ENCODE measurements around the gene COX4I2. TPM values are rescaled to one million over a fixed set of nuclear protein-coding genes. Genes with fewer than 3 reads are reported as not detected.
"Not testable (repeated sequence)": the region's sequence is repeated elsewhere in the genome, so short reads cannot be mapped to it uniquely, and the experiment has no call there.

COX4I2 gene
- total and polyA plus RNA-seq, 4 donors, result 14.4 to 51.8 (median 19.9) TPM

DNA sequence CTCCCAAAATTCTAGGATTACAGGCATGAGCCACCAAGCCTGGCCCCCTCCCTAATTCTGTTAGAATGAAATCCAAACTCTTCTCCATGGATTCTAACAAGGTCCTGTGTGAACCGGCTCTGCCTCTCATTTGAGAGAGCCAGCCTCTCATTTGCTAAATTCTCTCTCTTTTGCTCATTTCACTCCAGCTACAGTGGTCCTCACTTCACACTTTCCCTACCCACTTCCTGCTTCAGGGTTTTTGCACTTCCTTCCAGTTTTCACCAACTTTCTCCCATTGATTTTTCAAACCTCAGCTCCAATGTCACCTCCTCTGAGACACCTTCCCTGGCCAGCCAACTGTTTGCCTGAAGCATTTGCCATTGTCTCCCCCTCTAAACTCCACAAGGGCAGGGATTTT is 5.1 kb downstream of the COX4I2 start:
- H3K4me1 ChIP-seq (ENCODE audit: control insufficient read depth in 5 of 5, insufficient read depth in 5 of 5, low read length in 5 of 5), result peaks cover 0 to 11% (median 0%) of the 10 kb centered on the region in 5 donors
- TF ChIP-seq, protein P1, sequence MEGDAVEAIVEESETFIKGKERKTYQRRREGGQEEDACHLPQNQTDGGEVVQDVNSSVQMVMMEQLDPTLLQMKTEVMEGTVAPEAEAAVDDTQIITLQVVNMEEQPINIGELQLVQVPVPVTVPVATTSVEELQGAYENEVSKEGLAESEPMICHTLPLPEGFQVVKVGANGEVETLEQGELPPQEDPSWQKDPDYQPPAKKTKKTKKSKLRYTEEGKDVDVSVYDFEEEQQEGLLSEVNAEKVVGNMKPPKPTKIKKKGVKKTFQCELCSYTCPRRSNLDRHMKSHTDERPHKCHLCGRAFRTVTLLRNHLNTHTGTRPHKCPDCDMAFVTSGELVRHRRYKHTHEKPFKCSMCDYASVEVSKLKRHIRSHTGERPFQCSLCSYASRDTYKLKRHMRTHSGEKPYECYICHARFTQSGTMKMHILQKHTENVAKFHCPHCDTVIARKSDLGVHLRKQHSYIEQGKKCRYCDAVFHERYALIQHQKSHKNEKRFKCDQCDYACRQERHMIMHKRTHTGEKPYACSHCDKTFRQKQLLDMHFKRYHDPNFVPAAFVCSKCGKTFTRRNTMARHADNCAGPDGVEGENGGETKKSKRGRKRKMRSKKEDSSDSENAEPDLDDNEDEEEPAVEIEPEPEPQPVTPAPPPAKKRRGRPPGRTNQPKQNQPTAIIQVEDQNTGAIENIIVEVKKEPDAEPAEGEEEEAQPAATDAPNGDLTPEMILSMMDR (IDR thresholded peaks at IDR 0.05; ENCODE audit: control extremely low read depth, extremely low read depth), result no peak
- H3K4me3 ChIP-seq, result no peak overlapping the region
- H3K27me3 ChIP-seq (ENCODE audit: control insufficient read depth in 3 of 3, insufficient read depth in 3 of 3, low read length in 2 of 3), result no peaks in the 10 kb centered on the region
- no peak overlapping the region for H3K9ac ChIP-seq (ENCODE audit: insufficient read depth in 1 of 2, low read length in 2 of 2)
- ATAC-seq (ENCODE audit: insufficient read depth, low FRiP score) (no peak), DNase-seq (no peak)
- no peaks in the 10 kb centered on the region for H3K36me3 ChIP-seq (ENCODE audit: control insufficient read depth in 4 of 4, insufficient read depth in 4 of 4, low read length in 4 of 4)
- H3K27ac ChIP-seq (ENCODE audit: low read depth in 1 of 2, low read length in 1 of 2), result no peak overlapping the region
- H3K9me3 ChIP-seq (ENCODE audit: control insufficient read depth in 4 of 4, insufficient read depth in 3 of 4, low read length in 3 of 4), result no peaks in the 10 kb centered on the region
- WGBS, 2 donors, result 25 to 61% methylated on average over 1 of the region's 1 CpG

DNA sequence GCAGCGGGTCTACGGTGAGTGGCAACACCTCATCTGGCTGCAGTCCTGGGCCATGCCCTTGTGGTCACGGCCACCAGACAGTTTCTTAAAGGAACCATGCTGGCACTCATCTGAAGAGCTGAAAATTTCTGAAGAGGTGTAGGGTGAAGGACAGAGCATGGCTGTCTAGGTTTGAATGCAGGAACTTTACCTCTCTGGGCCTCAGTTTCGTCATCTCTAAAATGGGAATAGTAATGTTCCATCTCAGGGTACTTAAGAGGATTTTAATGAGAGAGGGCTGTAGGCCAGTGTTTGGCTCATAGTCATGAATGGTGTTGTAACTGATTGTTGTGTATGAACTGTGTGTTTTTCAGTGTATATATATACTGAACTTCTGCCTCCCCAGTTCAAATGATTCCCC is 5.8 kb downstream of the COX4I2 start:
- 83 to 86% methylated on average over 4 of the region's 4 CpGs for WGBS, 2 donors
- DNase-seq (no peak), ATAC-seq (ENCODE audit: insufficient read depth, low FRiP score) (no peak)
- TF ChIP-seq, protein P1 (IDR thresholded peaks at IDR 0.05; ENCODE audit: control extremely low read depth, extremely low read depth), result no peak
- H3K4me3 ChIP-seq, result no peak overlapping the region
- no peaks in the 10 kb centered on the region for H3K27me3 ChIP-seq (ENCODE audit: control insufficient read depth in 3 of 3, insufficient read depth in 3 of 3, low read length in 2 of 3)
- peaks cover 0 to 4% (median 1%) of the 10 kb centered on the region in 5 donors for H3K4me1 ChIP-seq (ENCODE audit: control insufficient read depth in 5 of 5, insufficient read depth in 5 of 5, low read length in 5 of 5)
- H3K9ac ChIP-seq (ENCODE audit: insufficient read depth in 1 of 2, low read length in 2 of 2), result no peak overlapping the region
- H3K9me3 ChIP-seq (ENCODE audit: control insufficient read depth in 4 of 4, insufficient read depth in 3 of 4, low read length in 3 of 4), result no peaks in the 10 kb centered on the region
- H3K27ac ChIP-seq (ENCODE audit: low read depth in 1 of 2, low read length in 1 of 2), result no peak overlapping the region
- no peaks in the 10 kb centered on the region for H3K36me3 ChIP-seq (ENCODE audit: control insufficient read depth in 4 of 4, insufficient read depth in 4 of 4, low read length in 4 of 4)

DNA sequence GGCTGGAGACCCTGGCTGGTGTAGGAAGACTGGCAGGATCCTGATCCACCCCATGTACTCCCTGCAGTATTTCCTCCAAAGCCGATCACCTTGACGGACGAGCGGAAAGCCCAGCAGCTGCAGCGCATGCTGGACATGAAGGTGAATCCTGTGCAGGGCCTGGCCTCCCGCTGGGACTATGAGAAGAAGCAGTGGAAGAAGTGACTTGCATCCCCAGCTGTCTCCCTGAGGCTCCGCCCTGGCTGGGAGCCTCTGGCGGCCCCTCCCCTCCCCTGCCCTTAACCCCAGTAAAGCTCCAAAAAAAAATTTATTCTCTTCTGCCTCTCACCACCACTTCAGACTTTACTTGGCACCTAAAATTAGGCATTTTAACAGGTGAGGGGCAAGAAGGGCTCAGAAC is 7.0 kb downstream of the COX4I2 start:
- WGBS, 2 donors, result 80 to 87% methylated on average over 8 of the region's 8 CpGs
- peaks cover 0 to 4% (median 0%) of the 10 kb centered on the region in 5 donors for H3K4me1 ChIP-seq (ENCODE audit: control insufficient read depth in 5 of 5, insufficient read depth in 5 of 5, low read length in 5 of 5)
- H3K9me3 ChIP-seq (ENCODE audit: control insufficient read depth in 4 of 4, insufficient read depth in 3 of 4, low read length in 3 of 4), result no peaks in the 10 kb centered on the region
- ATAC-seq (ENCODE audit: insufficient read depth, low FRiP score) (no peak), DNase-seq (no peak)
- no peaks in the 10 kb centered on the region for H3K36me3 ChIP-seq (ENCODE audit: control insufficient read depth in 4 of 4, insufficient read depth in 4 of 4, low read length in 4 of 4)
- no peaks in the 10 kb centered on the region for H3K27me3 ChIP-seq (ENCODE audit: control insufficient read depth in 3 of 3, insufficient read depth in 3 of 3, low read length in 2 of 3)
- H3K4me3 ChIP-seq, result no peak overlapping the region
- H3K9ac ChIP-seq (ENCODE audit: insufficient read depth in 1 of 2, low read length in 2 of 2), result no peak overlapping the region
- no peak overlapping the region for H3K27ac ChIP-seq (ENCODE audit: low read depth in 1 of 2, low read length in 1 of 2)
- TF ChIP-seq, protein P1 (IDR thresholded peaks at IDR 0.05; ENCODE audit: control extremely low read depth, extremely low read depth), result no peak

DNA sequence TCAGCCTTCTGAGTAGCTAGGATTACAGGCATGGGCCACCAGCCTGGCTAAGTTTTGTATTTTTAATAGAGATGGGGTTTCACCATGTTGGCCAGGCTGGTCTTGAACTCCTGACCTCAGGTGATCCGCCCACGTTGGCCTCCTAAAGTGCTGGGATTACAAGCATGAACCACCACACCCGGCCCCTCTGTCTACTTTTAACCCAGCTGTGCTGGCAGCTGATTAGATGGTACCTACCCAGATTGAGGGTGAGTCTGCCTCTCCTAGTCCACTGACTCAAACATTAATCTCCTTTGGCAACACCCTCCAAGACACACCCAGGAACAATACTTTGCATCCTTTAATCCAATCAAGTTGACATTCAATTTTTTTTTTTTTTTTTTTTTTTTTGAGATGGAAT is 10.4 kb downstream of the COX4I2 start:
- ATAC-seq (ENCODE audit: insufficient read depth, low FRiP score), result not testable (repeated sequence)

More for the DNA sequence above, 10.4 kb downstream of the COX4I2 start:
- not testable (repeated sequence) for DNase-seq; H3K9ac ChIP-seq (ENCODE audit: insufficient read depth in 1 of 2, low read length in 2 of 2); H3K9me3 ChIP-seq (ENCODE audit: control insufficient read depth in 4 of 4, insufficient read depth in 3 of 4, low read length in 3 of 4); H3K4me3 ChIP-seq; H3K36me3 ChIP-seq (ENCODE audit: control insufficient read depth in 4 of 4, insufficient read depth in 4 of 4, low read length in 4 of 4); H3K27ac ChIP-seq (ENCODE audit: low read depth in 1 of 2, low read length in 1 of 2); H3K27me3 ChIP-seq (ENCODE audit: control insufficient read depth in 3 of 3, insufficient read depth in 3 of 3, low read length in 2 of 3); H3K4me1 ChIP-seq (ENCODE audit: control insufficient read depth in 5 of 5, insufficient read depth in 5 of 5, low read length in 5 of 5)
- WGBS, 2 donors, result 77 to 91% methylated on average over 3 of the region's 3 CpGs
